ENCODE measurements around the gene NR4A1. TPM values are rescaled to one million over a fixed set of nuclear protein-coding genes. Genes with fewer than 3 reads are reported as not detected.

The NR4A1 gene
- total and polyA plus RNA-seq, 10 of the 15 experiments (the other 5 are each of a cell fraction or from before 2014, with no cell fraction given), result 0.05 to 7.9 (median 2.2) TPM; not detected in 1

DNA sequence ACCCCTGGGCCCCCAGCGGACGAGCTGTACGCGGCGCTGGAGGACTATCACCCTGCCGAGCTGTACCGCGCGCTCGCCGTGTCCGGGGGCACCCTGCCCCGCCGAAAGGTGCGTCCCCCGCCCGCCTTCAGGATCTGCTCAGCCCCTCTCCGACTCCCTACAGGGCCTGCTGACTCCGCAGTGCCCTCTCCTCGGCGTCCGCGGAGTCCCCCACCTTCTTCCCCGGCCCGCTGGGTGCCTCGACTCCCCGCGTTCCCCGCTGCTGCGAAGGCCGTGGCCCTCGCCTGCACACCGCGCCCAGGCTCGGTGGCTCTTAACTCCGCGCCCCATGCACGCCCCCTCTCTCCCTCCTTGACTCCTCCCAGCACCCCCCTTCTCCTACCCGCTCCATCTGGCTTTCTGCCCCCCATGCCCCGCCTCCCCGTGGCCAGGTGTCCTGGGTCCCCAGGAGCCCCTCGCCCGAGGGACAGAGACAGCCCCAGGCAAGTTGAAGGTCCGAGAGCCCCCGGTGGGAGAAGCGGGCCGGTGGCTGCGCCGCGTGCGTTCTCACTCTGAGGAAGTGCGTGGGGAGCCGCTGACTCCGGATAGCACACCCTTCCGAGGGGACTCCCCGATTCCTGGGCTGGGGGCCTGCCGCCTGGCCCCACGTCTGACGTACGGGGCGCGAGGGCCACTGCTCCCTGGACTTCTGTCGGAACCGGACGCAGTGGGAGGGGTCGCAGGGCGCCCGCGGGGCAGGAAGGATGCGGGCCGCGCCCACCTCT, 43.9 kb upstream of the NR4A1 start (continued):
- TF ChIP-seq RAD51 (IDR thresholded peaks at IDR 0.05), result no peak
- TF ChIP-seq SPI1 (IDR thresholded peaks at IDR 0.05; ENCODE audit: borderline replicate concordance, insufficient read depth, low read depth, low read length), result peak; percentile 54; the same call in 1 of the 2 replicates
- TF ChIP-seq ETV6 (conservative IDR thresholded peaks at IDR 0.05 in 1 of 2, IDR thresholded peaks at IDR 0.05 in 1 of 2; ENCODE audit: borderline replicate concordance in 1 of 2, low read depth in 1 of 2), result no peak
- TF ChIP-seq MYC (IDR thresholded peaks at IDR 0.05; ENCODE audit: insufficient read depth, insufficient read length, insufficient replicate concordance, low read length, severe bottlenecking), result no peak
- no peak for TF ChIP-seq YY1 (IDR thresholded peaks at IDR 0.05; ENCODE audit: low read depth, low read length)
- TF ChIP-seq, protein P1, sequence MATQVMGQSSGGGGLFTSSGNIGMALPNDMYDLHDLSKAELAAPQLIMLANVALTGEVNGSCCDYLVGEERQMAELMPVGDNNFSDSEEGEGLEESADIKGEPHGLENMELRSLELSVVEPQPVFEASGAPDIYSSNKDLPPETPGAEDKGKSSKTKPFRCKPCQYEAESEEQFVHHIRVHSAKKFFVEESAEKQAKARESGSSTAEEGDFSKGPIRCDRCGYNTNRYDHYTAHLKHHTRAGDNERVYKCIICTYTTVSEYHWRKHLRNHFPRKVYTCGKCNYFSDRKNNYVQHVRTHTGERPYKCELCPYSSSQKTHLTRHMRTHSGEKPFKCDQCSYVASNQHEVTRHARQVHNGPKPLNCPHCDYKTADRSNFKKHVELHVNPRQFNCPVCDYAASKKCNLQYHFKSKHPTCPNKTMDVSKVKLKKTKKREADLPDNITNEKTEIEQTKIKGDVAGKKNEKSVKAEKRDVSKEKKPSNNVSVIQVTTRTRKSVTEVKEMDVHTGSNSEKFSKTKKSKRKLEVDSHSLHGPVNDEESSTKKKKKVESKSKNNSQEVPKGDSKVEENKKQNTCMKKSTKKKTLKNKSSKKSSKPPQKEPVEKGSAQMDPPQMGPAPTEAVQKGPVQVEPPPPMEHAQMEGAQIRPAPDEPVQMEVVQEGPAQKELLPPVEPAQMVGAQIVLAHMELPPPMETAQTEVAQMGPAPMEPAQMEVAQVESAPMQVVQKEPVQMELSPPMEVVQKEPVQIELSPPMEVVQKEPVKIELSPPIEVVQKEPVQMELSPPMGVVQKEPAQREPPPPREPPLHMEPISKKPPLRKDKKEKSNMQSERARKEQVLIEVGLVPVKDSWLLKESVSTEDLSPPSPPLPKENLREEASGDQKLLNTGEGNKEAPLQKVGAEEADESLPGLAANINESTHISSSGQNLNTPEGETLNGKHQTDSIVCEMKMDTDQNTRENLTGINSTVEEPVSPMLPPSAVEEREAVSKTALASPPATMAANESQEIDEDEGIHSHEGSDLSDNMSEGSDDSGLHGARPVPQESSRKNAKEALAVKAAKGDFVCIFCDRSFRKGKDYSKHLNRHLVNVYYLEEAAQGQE (IDR thresholded peaks at IDR 0.05; ENCODE audit: low read depth, low read length), result no peak
- TF ChIP-seq STAT1 (conservative IDR thresholded peaks at IDR 0.05), result no peak
